Measurements from ENCODE around the gene DGCR6L.
"Not testable (repeated sequence)": the region's sequence is repeated elsewhere in the genome, so short reads cannot be mapped to it uniquely, and the experiment has no call there.

The DGCR6L gene

GRCh38 chr22:20273758-20274181, 46.1 kb downstream of the DGCR6L start:
- DNase-seq: no peak

- DNase-seq: no peak
Measured at GRCh38 chr22:20272700-20273099, 47.2 kb downstream of the DGCR6L start.

GRCh38 chr22:20272174-20272573, 47.7 kb downstream of the DGCR6L start:
- no peak for DNase-seq

GRCh38 chr22:20271114-20271994, 48.5 kb downstream of the DGCR6L start:
- DNase-seq: no peak

GRCh38 chr22:20270190-20271113, 49.4 kb downstream of the DGCR6L start:
- DNase-seq: not testable (repeated sequence)

- DNase-seq: not testable (repeated sequence)
Measured at GRCh38 chr22:20269673-20270072, 50.2 kb downstream of the DGCR6L start.

GRCh38 chr22:20269201-20269600, 50.7 kb downstream of the DGCR6L start:
- not testable (repeated sequence) for DNase-seq

GRCh38 chr22:20268279-20269012, 51.4 kb downstream of the DGCR6L start, which contains the start of gene RTN4R:
Gene RTN4R, minus strand, starts transcription at chr22:20268318. Its CDS starts 226 bp downstream, at chr22:20268092.
- peak; percentile 72 for DNase-seq

- peak; percentile 47 for DNase-seq
Measured at GRCh38 chr22:20267441-20268278, 52.2 kb downstream of the DGCR6L start.

- not testable (repeated sequence) for DNase-seq
Measured at GRCh38 chr22:20266667-20267440, 53.0 kb downstream of the DGCR6L start.

- not testable (repeated sequence) for DNase-seq
Measured at GRCh38 chr22:20265772-20266666, 53.8 kb downstream of the DGCR6L start.

GRCh38 chr22:20264614-20265452, 55.0 kb downstream of the DGCR6L start:
- no peak for DNase-seq
